Measurements from ENCODE around the gene RBM19.

Gene RBM19

GRCh38 chr12:113900716-113901115, 65.4 kb downstream of the RBM19 start:
- Histone ChIP-seq H3K4me3 (ENCODE audit: low read length) (no peak overlapping the region), H3K36me3 (ENCODE audit: control insufficient read depth, insufficient read depth, low read length) (no peaks in the 10 kb centered on the region), H3K27me3 (ENCODE audit: control insufficient read depth, insufficient read depth, low read length) (no peaks in the 10 kb centered on the region), H3K9me3 (ENCODE audit: control insufficient read depth, low read length) (no peaks in the 10 kb centered on the region), H3K4me1 (ENCODE audit: control insufficient read depth, insufficient read depth, low read length) (no peaks in the 10 kb centered on the region), H3K9ac (ENCODE audit: low read length) (no peak overlapping the region)

GRCh38 chr12:113899561-113900471, 66.3 kb downstream of the RBM19 start:
- no peak overlapping the region for H3K9ac ChIP-seq (ENCODE audit: low read length)
- no peaks in the 10 kb centered on the region for H3K36me3 ChIP-seq (ENCODE audit: control insufficient read depth, insufficient read depth, low read length)
- H3K9me3 ChIP-seq (ENCODE audit: control insufficient read depth, low read length) = no peaks in the 10 kb centered on the region
- no peaks in the 10 kb centered on the region for H3K27me3 ChIP-seq (ENCODE audit: control insufficient read depth, insufficient read depth, low read length)
- H3K4me1 ChIP-seq (ENCODE audit: control insufficient read depth, insufficient read depth, low read length) = no peaks in the 10 kb centered on the region
- no peak overlapping the region for H3K4me3 ChIP-seq (ENCODE audit: low read length)

- Histone ChIP-seq H3K4me1 (ENCODE audit: control insufficient read depth, insufficient read depth, low read length) (no peaks in the 10 kb centered on the region), H3K4me3 (ENCODE audit: low read length) (no peak overlapping the region), H3K9me3 (ENCODE audit: control insufficient read depth, low read length) (no peaks in the 10 kb centered on the region), H3K9ac (ENCODE audit: low read length) (no peak overlapping the region), H3K36me3 (ENCODE audit: control insufficient read depth, insufficient read depth, low read length) (no peaks in the 10 kb centered on the region), H3K27me3 (ENCODE audit: control insufficient read depth, insufficient read depth, low read length) (no peaks in the 10 kb centered on the region)
Observed at GRCh38 chr12:113899042-113899560, 67.0 kb downstream of the RBM19 start.

- Histone ChIP-seq H3K4me1 (ENCODE audit: control insufficient read depth, insufficient read depth, low read length) (no peaks in the 10 kb centered on the region), H3K27me3 (ENCODE audit: control insufficient read depth, insufficient read depth, low read length) (no peaks in the 10 kb centered on the region), H3K4me3 (ENCODE audit: low read length) (no peak overlapping the region), H3K9me3 (ENCODE audit: control insufficient read depth, low read length) (no peaks in the 10 kb centered on the region), H3K36me3 (ENCODE audit: control insufficient read depth, insufficient read depth, low read length) (no peaks in the 10 kb centered on the region), H3K9ac (ENCODE audit: low read length) (no peak overlapping the region)
Observed at GRCh38 chr12:113898466-113898865, 67.7 kb downstream of the RBM19 start.

- Histone ChIP-seq H3K4me1 (ENCODE audit: control insufficient read depth, insufficient read depth, low read length) (no peaks in the 10 kb centered on the region), H3K9me3 (ENCODE audit: control insufficient read depth, low read length) (no peaks in the 10 kb centered on the region), H3K27me3 (ENCODE audit: control insufficient read depth, insufficient read depth, low read length) (no peaks in the 10 kb centered on the region), H3K4me3 (ENCODE audit: low read length) (no peak overlapping the region), H3K36me3 (ENCODE audit: control insufficient read depth, insufficient read depth, low read length) (no peaks in the 10 kb centered on the region), H3K9ac (ENCODE audit: low read length) (no peak overlapping the region)
Observed at GRCh38 chr12:113897406-113897805, 68.7 kb downstream of the RBM19 start.

GRCh38 chr12:113896841-113897240, 69.3 kb downstream of the RBM19 start:
- Histone ChIP-seq H3K4me1 (ENCODE audit: control insufficient read depth, insufficient read depth, low read length) (no peaks in the 10 kb centered on the region), H3K9ac (ENCODE audit: low read length) (no peak overlapping the region), H3K4me3 (ENCODE audit: low read length) (no peak overlapping the region), H3K27me3 (ENCODE audit: control insufficient read depth, insufficient read depth, low read length) (no peaks in the 10 kb centered on the region), H3K9me3 (ENCODE audit: control insufficient read depth, low read length) (no peaks in the 10 kb centered on the region), H3K36me3 (ENCODE audit: control insufficient read depth, insufficient read depth, low read length) (no peaks in the 10 kb centered on the region)

GRCh38 chr12:113896194-113896593, 69.9 kb downstream of the RBM19 start:
- no peaks in the 10 kb centered on the region for H3K36me3 ChIP-seq (ENCODE audit: control insufficient read depth, insufficient read depth, low read length)
- H3K4me3 ChIP-seq (ENCODE audit: low read length) = no peak overlapping the region

GRCh38 chr12:113895176-113895575, 70.9 kb downstream of the RBM19 start:
- Histone ChIP-seq H3K36me3 (ENCODE audit: control insufficient read depth, insufficient read depth, low read length) (no peaks in the 10 kb centered on the region), H3K9me3 (ENCODE audit: control insufficient read depth, low read length) (no peaks in the 10 kb centered on the region), H3K27me3 (ENCODE audit: control insufficient read depth, insufficient read depth, low read length) (no peaks in the 10 kb centered on the region), H3K4me3 (ENCODE audit: low read length) (no peak overlapping the region), H3K9ac (ENCODE audit: low read length) (no peak overlapping the region), H3K4me1 (ENCODE audit: control insufficient read depth, insufficient read depth, low read length) (no peaks in the 10 kb centered on the region)

More at GRCh38 chr12:113896194-113896593, 69.9 kb downstream of the RBM19 start:
- Histone ChIP-seq H3K27me3 (ENCODE audit: control insufficient read depth, insufficient read depth, low read length) (no peaks in the 10 kb centered on the region), H3K9ac (ENCODE audit: low read length) (no peak overlapping the region), H3K9me3 (ENCODE audit: control insufficient read depth, low read length) (no peaks in the 10 kb centered on the region), H3K4me1 (ENCODE audit: control insufficient read depth, insufficient read depth, low read length) (no peaks in the 10 kb centered on the region)

- no peak overlapping the region for H3K4me3 ChIP-seq (ENCODE audit: low read length)
- no peaks in the 10 kb centered on the region for H3K27me3 ChIP-seq (ENCODE audit: control insufficient read depth, insufficient read depth, low read length)
- no peaks in the 10 kb centered on the region for H3K9me3 ChIP-seq (ENCODE audit: control insufficient read depth, low read length)
- H3K36me3 ChIP-seq (ENCODE audit: control insufficient read depth, insufficient read depth, low read length) = no peaks in the 10 kb centered on the region
- H3K9ac ChIP-seq (ENCODE audit: low read length) = no peak overlapping the region
- H3K4me1 ChIP-seq (ENCODE audit: control insufficient read depth, insufficient read depth, low read length) = no peaks in the 10 kb centered on the region
Observed at GRCh38 chr12:113894697-113895096, 71.4 kb downstream of the RBM19 start.

- Histone ChIP-seq H3K27me3 (ENCODE audit: control insufficient read depth, insufficient read depth, low read length) (no peaks in the 10 kb centered on the region), H3K4me3 (ENCODE audit: low read length) (no peak overlapping the region), H3K36me3 (ENCODE audit: control insufficient read depth, insufficient read depth, low read length) (no peaks in the 10 kb centered on the region), H3K9ac (ENCODE audit: low read length) (no peak overlapping the region), H3K9me3 (ENCODE audit: control insufficient read depth, low read length) (no peaks in the 10 kb centered on the region), H3K4me1 (ENCODE audit: control insufficient read depth, insufficient read depth, low read length) (no peaks in the 10 kb centered on the region)
Observed at GRCh38 chr12:113893221-113893620, 72.9 kb downstream of the RBM19 start.

GRCh38 chr12:113892556-113892955, 73.6 kb downstream of the RBM19 start:
- Histone ChIP-seq H3K4me3 (ENCODE audit: low read length) (no peak overlapping the region), H3K4me1 (ENCODE audit: control insufficient read depth, insufficient read depth, low read length) (no peaks in the 10 kb centered on the region), H3K9me3 (ENCODE audit: control insufficient read depth, low read length) (no peaks in the 10 kb centered on the region), H3K27me3 (ENCODE audit: control insufficient read depth, insufficient read depth, low read length) (no peaks in the 10 kb centered on the region), H3K9ac (ENCODE audit: low read length) (no peak overlapping the region), H3K36me3 (ENCODE audit: control insufficient read depth, insufficient read depth, low read length) (no peaks in the 10 kb centered on the region)

GRCh38 chr12:113891739-113892520, 74.2 kb downstream of the RBM19 start:
- Histone ChIP-seq H3K27me3 (ENCODE audit: control insufficient read depth, insufficient read depth, low read length) (no peaks in the 10 kb centered on the region), H3K9me3 (ENCODE audit: control insufficient read depth, low read length) (no peaks in the 10 kb centered on the region), H3K36me3 (ENCODE audit: control insufficient read depth, insufficient read depth, low read length) (no peaks in the 10 kb centered on the region), H3K9ac (ENCODE audit: low read length) (no peak overlapping the region), H3K4me1 (ENCODE audit: control insufficient read depth, insufficient read depth, low read length) (no peaks in the 10 kb centered on the region), H3K4me3 (ENCODE audit: low read length) (no peak overlapping the region)
